ENCODE measurements around the gene XYLT1. TPM values are rescaled to one million over a fixed set of nuclear protein-coding genes. Genes with fewer than 3 reads are reported as not detected.

The XYLT1 gene
- total and polyA plus RNA-seq, 10 of the 15 experiments (the other 5 are each of a cell fraction or from before 2014, with no cell fraction given) = 0.88 to 14.8 (median 5.8) TPM

GRCh38 chr16:17106243-17106791, 364.4 kb downstream of the XYLT1 start:
- DNase-seq (ENCODE audit: low read depth, low spot score) = peak; percentile 17
- no TSS peak for BruUV-seq (replicated peaks)
- no peak overlapping the region for H3K27ac ChIP-seq (ENCODE audit: control insufficient read depth, insufficient read depth)
- ATAC-seq = peak; percentile 92
- no peaks in the 10 kb centered on the region for H3K36me3 ChIP-seq (ENCODE audit: control insufficient read depth in 2 of 2, insufficient read depth in 2 of 2, low read length in 1 of 2)
- no peak for FAIRE-seq
- 0 out of 2 replicates have a peak overlapping the region, but pooled peaks have one; percentile 19 for H3K4me2 ChIP-seq (ENCODE audit: control insufficient read depth, insufficient read depth)
- H3K4me3 ChIP-seq = no peak overlapping the region
- ChIA-PET SMC1A (ENCODE audit: uncharacterized antibody, unreplicated experiment) (interaction anchor here (1.1 to 3.2 kb wide), 4 partner anchors 18 to 116 kb away, joined by 3 to 8 read pairs (median 3); no protein-coding TSS in a partner anchor), RAD21 (ENCODE audit: unreplicated experiment) (interaction anchor here (1.1 kb wide), 1 partner anchor 36 kb away, joined by 6 read pairs; no protein-coding TSS in a partner anchor), CTCF (interaction anchor here (0.8 to 1.6 kb wide), 6 partner anchors 9 to 245 kb away, joined by 3 to 4 read pairs (median 4); no protein-coding TSS in a partner anchor), POLR2A (interaction anchor here (0.6 kb wide), 1 partner anchor 468 kb away, joined by 3 read pairs; no protein-coding TSS in a partner anchor)
- H3K9me3 ChIP-seq (replicated peaks; ENCODE audit: control insufficient read depth, insufficient read depth, low read length) = no peaks in the 10 kb centered on the region; the same call in 2 of the 3 replicates
- H2AFZ ChIP-seq (ENCODE audit: control insufficient read depth, low read depth, low read length) = no peak overlapping the region; the same call in 1 of the 2 replicates
- no peak overlapping the region for H3K9ac ChIP-seq (ENCODE audit: control insufficient read depth, insufficient read depth, low read length)
- intact Hi-C loops (cut with micrococcal nuclease; ENCODE audit: unreplicated experiment) (no loop called here), in situ Hi-C loops (cut with MboI) (no loop called here)
- 21% methylated on average over 14 of the region's 14 CpGs for WGBS (ENCODE audit: insufficient coverage, insufficient replicate concordance, low lambda C conversion rate, missing lambda C conversion rate)
- H3K4me1 ChIP-seq (ENCODE audit: control insufficient read depth, insufficient read depth, low read length) = peaks cover 20% of the 10 kb centered on the region
- H3K79me2 ChIP-seq (ENCODE audit: control insufficient read depth, insufficient read depth, low read length) = no peaks in the 10 kb centered on the region
- H4K20me1 ChIP-seq (ENCODE audit: control insufficient read depth, insufficient read depth) = no peaks in the 10 kb centered on the region
- no peaks in the 10 kb centered on the region for H3K27me3 ChIP-seq (replicated peaks in 1 of 2; ENCODE audit: control insufficient read depth in 2 of 2, insufficient read depth in 2 of 2, low read length in 1 of 2)
- TF ChIP-seq CBX3 (IDR thresholded peaks at IDR 0.05; ENCODE audit: borderline replicate concordance, low read depth) (no peak), HDAC6 (IDR thresholded peaks at IDR 0.05; ENCODE audit: unreplicated experiment) (no peak), RAD51 (IDR thresholded peaks at IDR 0.05) (no peak), CEBPZ (IDR thresholded peaks at IDR 0.05; ENCODE audit: low read depth, low read length) (no peak), TCF12 (IDR thresholded peaks at IDR 0.05; ENCODE audit: low read depth, low read length) (0 out of 2 replicates have a peak, but pooled peaks have one; percentile 5), IKZF1 (conservative IDR thresholded peaks at IDR 0.05) (peak; percentile 72), GATAD2B (conservative IDR thresholded peaks at IDR 0.05; ENCODE audit: low read depth) (0 out of 2 replicates have a peak, but pooled peaks have one; percentile 24), POU2F2 (IDR thresholded peaks at IDR 0.05; ENCODE audit: borderline replicate concordance, low read depth, low read length) (no peak), MLLT1 (IDR thresholded peaks at IDR 0.05) (no peak), RUNX3 (IDR thresholded peaks at IDR 0.05; ENCODE audit: low read length) (peak; percentile 48; the same call in 1 of the 2 replicates), RELB (IDR thresholded peaks at IDR 0.05; ENCODE audit: low read depth) (peak; percentile 63; the same call in 1 of the 2 replicates), MEF2B (IDR thresholded peaks at IDR 0.05; ENCODE audit: partially characterized antibody, poor library complexity, severe bottlenecking) (peak; percentile 47), SPI1 (IDR thresholded peaks at IDR 0.05; ENCODE audit: borderline replicate concordance, insufficient read depth, low read depth, low read length) (peak; percentile 87), IKZF2 (IDR thresholded peaks at IDR 0.05) (peak; percentile 43 to 55; a peak in 2 of 4 replicates)

Measured in GM12878 (cell line).